AG08396 (cell line): Measurements from ENCODE around the gene TRMT2A.

Source experiments
- DNase-seq: peaks from one replicate; pipeline ENCODE4 v3.0.0; 2012; ENCODE audit warnings: low spot score, mixed read lengths

TRMT2A gene

GRCh38 chr22:20062043-20062765 is 54.8 kb downstream of the TRMT2A start:
- no peak for DNase-seq
